Adipose tissue (tissue), 3 donors: ENCODE measurements around the gene AK5. TPM values are rescaled to one million over a fixed set of nuclear protein-coding genes. Genes with fewer than 3 reads are reported as not detected.

Experiments used
- H3K27ac ChIP-seq: one replicate; pipeline ENCODE4 v1.5.1; 2013; ENCODE audit warnings: low read depth, low read length
- WGBS, 3 donors: extraction: QIAGEN DNeasy Blood & Tissue Kit; methylation state at CpG; one replicate each; pipeline ENCODE4 v1.1.7; 2013; 5-methylcytosine and 5-hydroxymethylcytosine counted together
- polyA plus RNA-seq, 3 donors: library from polyadenylated mRNA; stranded (reverse); fragments of 200-250 nt; gene quantifications; one replicate each; pipeline ENCODE4 v1.2.3, GENCODE V29; 2013
- donor health status: healthy with polysubstance abuse.
- donor health status: Bipolar disorder and iron deficiency.
- donor health status: healthy.

The AK5 gene
- polyA plus RNA-seq, 3 donors: 0.07 to 0.13 (median 0.11) TPM

DNA sequence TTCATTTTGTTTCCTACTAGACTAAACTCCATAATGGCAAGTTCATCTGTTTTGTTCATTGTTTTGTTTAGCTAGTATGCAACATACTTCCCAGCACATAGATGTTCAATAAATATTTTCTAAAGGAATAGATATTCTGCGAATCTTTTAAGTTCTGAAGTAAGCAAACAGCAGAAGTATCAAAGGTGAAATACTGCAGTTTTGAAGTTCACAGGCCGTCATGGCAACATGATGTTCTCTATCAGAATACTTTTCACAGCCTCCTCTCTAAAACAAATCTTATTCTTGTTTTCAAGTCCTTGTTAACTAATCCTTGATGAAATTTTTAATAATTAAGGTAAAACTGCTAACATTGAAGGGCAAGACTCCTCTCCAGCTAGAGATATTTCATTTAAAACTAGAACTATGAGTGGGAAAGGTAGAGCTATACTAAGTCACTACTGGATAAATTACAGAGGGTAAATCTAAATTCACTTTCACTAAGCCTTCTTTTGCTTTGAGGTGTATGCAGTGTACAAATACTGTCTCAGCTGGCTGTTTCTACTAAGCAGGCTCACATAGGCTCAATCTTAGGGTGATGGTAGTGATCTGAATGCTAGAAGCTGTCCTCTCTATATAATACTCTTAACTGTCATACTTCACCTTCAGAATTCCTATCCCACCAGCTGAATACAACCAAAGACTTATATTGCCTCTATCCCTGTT, 303.9 kb downstream of the AK5 start:
- H3K27ac ChIP-seq: no peak overlapping the region
- WGBS, 3 donors: 47 to 92% (median 87%) methylated on average over 2 of the region's 2 CpGs

DNA sequence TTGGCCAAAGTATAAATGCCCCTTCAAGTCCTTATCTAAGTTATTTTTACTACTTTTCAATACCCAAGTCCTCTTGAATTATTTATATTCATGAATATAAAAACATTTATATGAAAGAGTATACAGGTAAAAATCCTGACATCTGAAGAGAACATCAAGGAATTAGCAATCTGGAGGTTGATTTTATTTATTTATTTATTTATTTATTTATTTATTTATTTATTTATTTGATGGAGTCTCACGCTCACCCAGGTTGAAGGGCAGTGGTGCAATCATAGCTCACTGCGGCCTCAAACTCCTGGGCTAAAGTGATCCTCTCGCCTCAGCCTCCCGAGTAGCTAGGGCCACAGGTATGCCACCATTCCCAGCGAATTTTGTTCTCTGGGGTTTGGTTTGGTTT, 307.4 kb downstream of the AK5 start:
- 87 to 100% (median 98%) methylated on average over 5 of the region's 5 CpGs for WGBS, 3 donors
- H3K27ac ChIP-seq: no peak overlapping the region

DNA sequence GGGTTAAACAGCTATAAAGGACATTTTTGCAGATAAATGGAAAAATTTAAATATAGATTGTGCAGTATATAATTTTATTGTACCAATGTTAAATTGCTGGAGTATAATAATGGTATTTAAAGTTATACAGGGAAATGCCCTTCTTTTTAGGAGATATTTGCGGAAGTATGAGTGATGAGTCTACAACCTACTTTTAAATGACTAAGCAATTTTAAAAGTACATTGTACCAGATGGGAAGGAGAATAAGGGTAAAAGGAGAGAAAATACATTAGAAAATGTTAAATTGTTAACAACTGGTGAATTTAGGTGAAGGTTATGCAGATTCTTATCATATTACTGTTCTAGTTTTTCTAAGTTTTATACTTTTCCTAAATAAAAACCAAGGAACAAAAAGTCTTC, 308.8 kb downstream of the AK5 start:
- no peak overlapping the region for H3K27ac ChIP-seq
- 75 to 91% (median 82%) methylated on average over 1 of the region's 1 CpG for WGBS, 3 donors

DNA sequence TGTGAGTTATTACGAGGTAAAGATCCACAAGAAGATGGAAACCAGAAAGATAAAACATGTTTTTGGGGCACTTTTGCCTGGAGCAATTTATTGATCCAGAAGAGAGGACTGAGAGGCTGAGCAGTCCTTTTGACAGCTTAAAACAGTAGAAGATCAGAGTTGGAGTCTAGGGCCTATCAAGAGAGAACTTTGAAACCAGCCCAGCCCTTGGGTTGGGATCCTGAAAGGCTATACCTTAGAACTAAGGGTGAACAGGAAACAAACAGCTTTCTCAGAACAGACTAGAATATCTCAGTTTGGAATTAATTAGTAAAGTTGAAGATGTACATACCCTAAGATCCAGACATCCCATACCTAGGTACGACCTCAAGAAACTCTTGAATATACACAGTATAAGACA, 311.1 kb downstream of the AK5 start:
- H3K27ac ChIP-seq: no peak overlapping the region
- 96 to 98% (median 98%) methylated on average over 2 of the region's 2 CpGs for WGBS, 3 donors

DNA sequence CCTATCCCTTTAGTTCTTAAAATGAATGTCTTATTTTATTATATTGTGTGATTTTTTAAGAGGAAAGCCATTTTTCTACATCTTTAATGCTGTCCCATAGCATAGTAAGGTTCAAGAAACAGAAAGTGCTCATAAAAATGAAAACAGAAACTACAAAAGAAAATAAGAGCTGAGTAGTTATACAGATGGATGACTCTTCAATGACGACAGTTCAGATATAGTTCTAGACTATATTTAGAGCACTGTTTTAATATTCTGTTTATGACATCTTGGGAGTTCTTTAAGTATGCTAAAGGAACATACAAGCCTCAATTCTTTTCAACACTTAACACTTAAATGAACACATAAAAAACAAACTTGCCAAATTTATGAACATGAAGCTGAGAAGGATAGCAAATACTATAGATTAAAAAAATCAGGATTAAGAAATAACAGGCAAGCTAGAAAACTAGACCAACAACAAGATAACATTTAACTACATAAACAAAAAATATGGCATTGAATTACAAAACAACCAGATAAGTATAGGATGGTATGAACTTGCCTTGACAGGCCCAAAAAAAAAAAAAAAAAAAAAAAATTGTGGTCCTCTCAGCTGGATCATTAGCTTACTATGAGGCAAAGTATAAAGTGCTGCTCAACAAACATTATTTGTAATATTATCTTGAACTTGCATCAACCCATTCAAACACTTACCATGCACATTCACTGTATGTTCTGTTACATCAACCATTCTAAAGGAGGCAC, 312.7 kb downstream of the AK5 start:
- WGBS, 3 donors: 77 to 88% (median 81%) methylated on average over 1 of the region's 1 CpG
- H3K27ac ChIP-seq: no peak overlapping the region

DNA sequence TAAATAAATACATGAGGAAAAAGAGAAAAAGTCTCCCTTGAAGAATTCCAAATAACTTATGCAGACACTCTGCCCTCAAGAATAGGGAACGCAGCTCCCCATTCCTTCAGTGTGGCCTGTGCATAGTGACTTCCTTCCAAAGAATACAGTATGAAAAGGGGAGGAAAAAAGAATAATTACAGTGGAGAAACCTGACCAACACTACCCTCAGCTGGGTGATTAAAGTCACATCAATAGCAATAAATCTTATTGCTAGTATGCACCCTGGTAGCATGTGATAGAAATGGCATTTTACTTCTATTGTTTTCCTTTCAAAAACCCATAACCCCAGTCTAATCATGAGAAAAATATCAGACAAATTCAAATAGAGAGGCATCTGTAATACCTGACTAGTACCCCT, 315.5 kb downstream of the AK5 start:
- H3K27ac ChIP-seq: no peak overlapping the region
- WGBS, 3 donors: 97 to 100% (median 100%) methylated on average over 1 of the region's 1 CpG

DNA sequence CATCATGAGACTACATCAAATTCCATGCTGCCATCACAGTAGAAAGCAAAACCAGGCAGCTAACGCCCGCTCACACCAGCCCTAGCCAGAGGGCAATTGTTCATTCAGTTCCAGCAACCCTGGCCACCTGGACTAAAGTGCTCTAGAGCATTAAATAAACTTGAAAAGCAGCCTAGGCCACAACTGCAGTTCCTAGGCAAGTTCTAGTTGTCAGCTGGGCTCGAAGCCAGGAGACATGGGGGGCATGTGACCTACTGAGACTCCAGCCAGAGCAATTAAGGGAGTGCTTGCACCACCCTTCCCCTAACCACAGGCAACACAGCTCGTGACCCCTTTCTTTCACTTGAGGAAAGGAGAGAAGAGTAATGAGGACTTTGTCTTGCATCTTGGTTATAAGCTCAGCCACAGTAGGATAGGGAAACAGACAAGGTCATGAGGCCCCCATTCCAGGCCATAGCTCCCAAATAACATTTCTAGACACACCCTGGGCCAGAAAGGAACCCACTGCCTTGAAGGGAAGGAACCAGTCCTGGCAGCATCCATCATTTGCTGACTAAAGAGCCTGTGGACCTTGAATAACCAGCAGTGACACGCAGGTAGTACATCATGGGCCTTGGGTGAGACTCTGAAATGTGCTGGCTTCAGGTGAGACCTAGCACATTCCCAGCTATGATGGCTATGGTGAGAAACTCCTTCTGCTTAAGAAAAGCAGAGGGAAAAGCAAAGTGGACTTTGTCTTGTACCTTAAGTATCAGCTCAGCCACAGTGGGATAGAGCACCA, 323.6 kb downstream of the AK5 start:
- no peak overlapping the region for H3K27ac ChIP-seq
- WGBS, 3 donors: 65 to 72% (median 67%) methylated on average over 5 of the region's 5 CpGs

DNA sequence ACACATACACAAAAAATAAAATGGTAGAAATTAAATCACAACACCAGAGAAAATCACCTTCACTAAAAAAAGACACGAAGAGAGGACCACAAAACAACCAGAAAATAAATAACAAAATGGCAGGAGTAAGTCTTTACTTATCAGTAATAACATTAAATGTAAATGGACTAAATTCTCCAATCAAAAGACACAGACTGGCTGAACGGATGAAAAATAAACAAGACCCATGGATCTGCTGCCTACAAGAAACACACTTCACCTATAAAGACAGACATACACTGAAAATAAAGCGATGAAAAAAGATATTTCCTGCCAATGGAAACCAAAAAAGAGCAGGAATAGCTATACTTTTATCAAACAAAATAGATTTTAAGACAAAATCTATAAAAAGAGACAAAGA, 327.1 kb downstream of the AK5 start:
- H3K27ac ChIP-seq: no peak overlapping the region
- 98 to 99% (median 98%) methylated on average over 3 of the region's 3 CpGs for WGBS, 3 donors

Other genes starting within 250 kb of the AK5 start
- gene PIGK, start 62.6 kb upstream of the AK5 start, polyA plus RNA-seq: 10 to 100 TPM in 2 of 3 donors, 1 to 10 TPM in 1; 6.9 to 13.7 (median 11.0) TPM